ENCODE measurements around the gene CENPS. TPM values are rescaled to one million over a fixed set of nuclear protein-coding genes. Genes with fewer than 3 reads are reported as not detected.
"Not testable (repeated sequence)": the region's sequence is repeated elsewhere in the genome, so short reads cannot be mapped to it uniquely, and the experiment has no call there.

Gene CENPS
- total RNA-seq, 2 donors from 2014 or later = 21.8 to 34.8 TPM

DNA sequence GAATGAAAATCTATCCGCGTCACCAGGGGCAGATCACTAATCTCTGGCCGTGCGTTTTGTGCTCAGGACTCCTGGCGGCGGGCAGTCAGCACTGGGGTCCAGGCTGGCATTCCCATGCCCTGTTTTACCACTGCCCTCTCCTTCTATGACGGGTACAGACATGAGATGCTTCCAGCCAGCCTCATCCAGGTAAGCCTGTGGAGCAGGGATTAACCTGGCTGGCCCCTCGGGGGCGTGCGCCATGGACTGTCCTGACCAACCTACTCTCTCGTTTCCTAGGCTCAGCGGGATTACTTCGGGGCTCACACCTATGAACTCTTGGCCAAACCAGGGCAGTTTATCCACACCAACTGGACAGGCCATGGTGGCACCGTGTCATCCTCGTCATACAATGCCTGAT lies 10.9 kb upstream of the CENPS start:
- Histone ChIP-seq H3K4me3 (no peak overlapping the region), H3K9me3 (no peaks in the 10 kb centered on the region), H3K4me1 (replicated peaks) (no peaks in the 10 kb centered on the region), H3K36me3 (peaks cover 0 to 8% of the 10 kb centered on the region in 2 donors), H3K27ac (no peak overlapping the region), H3K27me3 (replicated peaks; ENCODE audit: insufficient read depth) (no peaks in the 10 kb centered on the region)
- TF ChIP-seq, protein P1, sequence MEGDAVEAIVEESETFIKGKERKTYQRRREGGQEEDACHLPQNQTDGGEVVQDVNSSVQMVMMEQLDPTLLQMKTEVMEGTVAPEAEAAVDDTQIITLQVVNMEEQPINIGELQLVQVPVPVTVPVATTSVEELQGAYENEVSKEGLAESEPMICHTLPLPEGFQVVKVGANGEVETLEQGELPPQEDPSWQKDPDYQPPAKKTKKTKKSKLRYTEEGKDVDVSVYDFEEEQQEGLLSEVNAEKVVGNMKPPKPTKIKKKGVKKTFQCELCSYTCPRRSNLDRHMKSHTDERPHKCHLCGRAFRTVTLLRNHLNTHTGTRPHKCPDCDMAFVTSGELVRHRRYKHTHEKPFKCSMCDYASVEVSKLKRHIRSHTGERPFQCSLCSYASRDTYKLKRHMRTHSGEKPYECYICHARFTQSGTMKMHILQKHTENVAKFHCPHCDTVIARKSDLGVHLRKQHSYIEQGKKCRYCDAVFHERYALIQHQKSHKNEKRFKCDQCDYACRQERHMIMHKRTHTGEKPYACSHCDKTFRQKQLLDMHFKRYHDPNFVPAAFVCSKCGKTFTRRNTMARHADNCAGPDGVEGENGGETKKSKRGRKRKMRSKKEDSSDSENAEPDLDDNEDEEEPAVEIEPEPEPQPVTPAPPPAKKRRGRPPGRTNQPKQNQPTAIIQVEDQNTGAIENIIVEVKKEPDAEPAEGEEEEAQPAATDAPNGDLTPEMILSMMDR (IDR thresholded peaks at IDR 0.05) = no peak
- TF ChIP-seq POLR2AphosphoS5 (IDR thresholded peaks at IDR 0.05) (no peak), POLR2A (IDR thresholded peaks at IDR 0.05) (no peak)
- intact Hi-C loops (cut with DNase I) = no loop called here
- no peak for DNase-seq (ENCODE audit: low spot score)
- 91% methylated on average over 15 of the region's 15 CpGs for WGBS

DNA sequence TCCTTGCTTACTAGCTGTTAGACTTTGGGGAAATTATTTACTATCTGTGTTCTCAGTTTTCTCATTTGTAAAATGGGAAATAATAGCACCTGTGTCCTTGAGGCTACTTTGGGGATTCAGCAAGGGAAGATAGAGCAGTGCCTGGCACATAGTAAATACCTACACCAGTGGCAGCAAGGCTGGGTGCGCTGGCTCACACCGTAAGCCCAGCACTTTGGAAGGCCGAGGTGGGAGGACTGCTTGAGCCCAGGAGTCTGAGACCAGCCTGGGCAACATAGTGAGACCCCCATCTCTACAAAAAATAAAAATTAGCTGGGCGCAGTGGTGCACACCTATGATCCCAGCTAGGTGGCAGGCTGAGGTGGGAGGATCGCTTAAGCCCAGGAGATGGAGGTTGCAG lies 8.6 kb upstream of the CENPS start:
- TF ChIP-seq POLR2A (IDR thresholded peaks at IDR 0.05) (no peak), POLR2AphosphoS5 (IDR thresholded peaks at IDR 0.05) (no peak)
- TF ChIP-seq, protein P1 (IDR thresholded peaks at IDR 0.05) = no peak
- Histone ChIP-seq H3K4me3 (no peak overlapping the region), H3K27me3 (replicated peaks; ENCODE audit: insufficient read depth) (no peaks in the 10 kb centered on the region), H3K9me3 (no peaks in the 10 kb centered on the region), H3K4me1 (replicated peaks) (no peaks in the 10 kb centered on the region), H3K27ac (no peak overlapping the region), H3K36me3 (peaks cover 0 to 8% of the 10 kb centered on the region in 2 donors)
- intact Hi-C loops (cut with DNase I) = no loop called here
- 98% methylated on average over 5 of the region's 5 CpGs for WGBS
- DNase-seq (ENCODE audit: low spot score) = no peak

DNA sequence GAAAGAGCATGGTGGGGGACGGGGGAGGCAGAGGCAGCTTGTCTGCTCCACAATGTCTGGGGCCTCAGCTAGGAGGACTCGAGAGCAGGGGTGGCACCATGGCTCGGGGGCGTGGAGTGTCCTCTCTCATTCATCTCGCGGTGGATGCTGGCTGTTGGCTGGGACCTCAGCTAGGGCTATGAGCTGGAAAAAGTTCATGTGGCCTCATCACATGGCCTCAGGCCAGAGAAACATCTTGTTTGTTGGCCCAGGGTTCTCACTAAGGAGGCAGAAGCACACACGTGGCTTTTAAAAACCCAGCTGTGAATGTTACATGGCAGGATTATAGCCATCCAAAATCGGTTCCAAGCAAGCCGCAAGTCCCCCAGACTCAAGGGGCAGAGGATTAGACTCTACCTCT lies 6.2 kb upstream of the CENPS start:
- WGBS = 57% methylated on average over 9 of the region's 9 CpGs
- no peak for TF ChIP-seq POLR2AphosphoS5 (IDR thresholded peaks at IDR 0.05)
- no peak for TF ChIP-seq POLR2A (IDR thresholded peaks at IDR 0.05)
- TF ChIP-seq, protein P1 (IDR thresholded peaks at IDR 0.05) = no peak
- intact Hi-C loops (cut with DNase I) = no loop called here
- no peaks in the 10 kb centered on the region for H3K4me1 ChIP-seq (replicated peaks)
- H3K4me3 ChIP-seq = no peak overlapping the region
- no peaks in the 10 kb centered on the region for H3K27me3 ChIP-seq (replicated peaks; ENCODE audit: insufficient read depth)
- H3K27ac ChIP-seq = no peak overlapping the region
- no peaks in the 10 kb centered on the region for H3K9me3 ChIP-seq
- no peak for DNase-seq (ENCODE audit: low spot score)
- H3K36me3 ChIP-seq = no peaks in the 10 kb centered on the region

DNA sequence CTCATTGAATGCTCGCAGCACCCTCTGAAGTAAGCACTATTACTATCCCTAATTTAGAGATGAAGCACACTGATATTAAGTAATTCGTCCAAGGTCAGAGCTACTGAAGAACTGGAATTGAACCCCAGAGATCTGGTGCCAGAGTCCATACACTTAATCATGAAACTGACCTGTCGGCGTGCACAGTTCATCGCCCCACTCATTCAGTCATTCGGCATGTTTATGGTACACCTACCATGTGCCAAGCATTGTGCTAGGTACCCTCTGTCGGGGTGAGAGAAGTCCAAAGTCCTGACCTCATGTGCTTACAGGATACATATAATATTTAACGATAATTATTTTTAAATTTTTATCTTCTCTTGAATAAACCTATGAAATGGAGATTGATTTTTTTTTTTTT lies 5.6 kb upstream of the CENPS start:
- H3K4me3 ChIP-seq = no peak overlapping the region
- no peaks in the 10 kb centered on the region for H3K9me3 ChIP-seq
- H3K27ac ChIP-seq = no peak overlapping the region
- TF ChIP-seq POLR2A (IDR thresholded peaks at IDR 0.05) = no peak
- TF ChIP-seq, protein P1 (IDR thresholded peaks at IDR 0.05) = no peak
- no peak for TF ChIP-seq POLR2AphosphoS5 (IDR thresholded peaks at IDR 0.05)
- no peaks in the 10 kb centered on the region for H3K36me3 ChIP-seq
- 83% methylated on average over 8 of the region's 8 CpGs for WGBS
- H3K27me3 ChIP-seq (replicated peaks; ENCODE audit: insufficient read depth) = no peaks in the 10 kb centered on the region
- DNase-seq (ENCODE audit: low spot score) = no peak
- H3K4me1 ChIP-seq (replicated peaks) = no peaks in the 10 kb centered on the region
- intact Hi-C loops (cut with DNase I) = loop anchor here (5.0 kb wide), 1 partner anchor 212 kb away; the partner anchor contains the start of gene KIF1B

DNA sequence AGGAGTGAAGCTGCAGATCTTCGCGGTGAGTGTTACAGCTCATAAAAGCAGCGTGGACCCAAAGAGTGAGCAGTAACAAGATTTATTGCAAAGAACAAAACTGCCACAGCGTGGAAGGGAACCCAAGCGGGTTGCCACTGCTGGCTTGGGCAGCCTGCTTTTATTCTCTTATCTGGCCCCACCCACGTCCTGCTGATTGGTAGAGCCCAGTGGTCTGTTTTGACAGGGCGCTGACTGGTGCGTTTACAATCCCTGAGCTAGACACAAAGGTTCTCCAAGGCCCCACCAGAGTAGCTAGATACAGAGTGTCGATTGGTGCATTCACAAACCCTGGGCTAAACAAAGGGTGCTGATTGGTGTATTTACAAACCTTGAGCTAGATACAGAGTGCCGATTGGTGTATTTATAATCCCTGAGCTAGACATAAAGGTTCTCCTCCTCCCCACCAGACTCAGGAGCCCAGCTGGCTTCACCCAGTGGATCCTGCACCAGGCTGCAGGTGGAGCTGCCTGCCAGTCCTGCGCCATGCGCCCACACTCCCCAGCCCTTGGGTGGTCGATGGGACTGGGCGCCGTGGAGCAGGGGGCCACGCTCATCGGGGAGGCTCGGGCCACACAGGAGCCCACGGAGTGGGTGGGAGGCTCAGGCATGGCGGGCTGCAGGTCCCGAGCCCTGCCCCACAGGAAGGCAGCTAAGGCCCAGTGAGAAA lies 4.3 kb upstream of the CENPS start:
- not testable (repeated sequence) for H3K9me3 ChIP-seq; H3K4me3 ChIP-seq; H3K27ac ChIP-seq; H3K27me3 ChIP-seq (replicated peaks; ENCODE audit: insufficient read depth); H3K4me1 ChIP-seq (replicated peaks); DNase-seq (ENCODE audit: low spot score); H3K36me3 ChIP-seq
- intact Hi-C loops (cut with DNase I) = loop anchor here (5.0 kb wide), 1 partner anchor 214 kb away; the partner anchor contains the start of gene KIF1B
- 67% methylated on average over 21 of the region's 21 CpGs for WGBS

DNA sequence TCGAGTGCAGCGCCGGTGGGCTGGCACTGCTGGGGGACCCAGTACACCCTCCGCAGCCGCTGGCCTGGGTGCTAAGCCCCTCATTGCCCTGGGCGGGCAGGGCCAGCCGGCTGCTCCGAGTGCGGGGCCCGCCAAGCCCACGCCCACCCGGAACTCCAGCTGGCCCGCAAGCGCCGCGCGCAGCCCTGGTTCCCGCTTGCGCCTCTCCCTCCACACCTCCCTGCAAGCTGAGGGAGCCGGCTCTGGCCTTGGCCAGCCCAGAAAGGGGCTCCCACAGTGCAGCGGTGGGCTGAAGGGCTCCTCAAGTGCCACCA lies 3.7 kb upstream of the CENPS start:
- WGBS = 87% methylated on average over 10 of the region's 21 CpGs
- not testable (repeated sequence) for H3K9me3 ChIP-seq; H3K36me3 ChIP-seq; H3K4me1 ChIP-seq (replicated peaks); DNase-seq (ENCODE audit: low spot score); H3K27ac ChIP-seq; H3K27me3 ChIP-seq (replicated peaks; ENCODE audit: insufficient read depth); H3K4me3 ChIP-seq
- intact Hi-C loops (cut with DNase I) = loop anchor here (5.0 kb wide), 1 partner anchor 214 kb away; the partner anchor contains the start of gene KIF1B
